ENCODE measurements around the gene CEP126.

GRCh38 chr11:101907815-101908214 lies 7.0 kb upstream of the CEP126 start:
- TF ChIP-seq CTCF (IDR thresholded peaks at IDR 0.05) (no peak), POLR2AphosphoS5 (IDR thresholded peaks at IDR 0.05) (no peak)
